Measurements from ENCODE around the gene CERS3.

- no peak for TF ChIP-seq CTCF (conservative IDR thresholded peaks at IDR 0.05 in 1 of 2, IDR thresholded peaks at IDR 0.05 in 1 of 2; ENCODE audit: extremely low read depth in 1 of 2, insufficient read depth in 1 of 2, low read depth in 1 of 2, low read length in 2 of 2)
- no peak for TF ChIP-seq EZH2 (IDR thresholded peaks at IDR 0.05; ENCODE audit: borderline replicate concordance, low read length)
Measured at GRCh38 chr15:100355342-100355741, 173.4 kb downstream of the CERS3 start.
